Vagina (tissue), 2 donors: ENCODE results near the gene SPOCK1. TPM values are rescaled to one million over a fixed set of nuclear protein-coding genes. Genes with fewer than 3 reads are reported as not detected.

Source experiments
- DNase-seq, 2 donors: peaks; one replicate each; pipeline ENCODE4 v3.0.0-alpha.2; 2017; ENCODE audit errors: extremely low spot score in 2 of 2
- H3K27ac ChIP-seq: fragments of 200-600 bp; sonication (generic); one replicate; pipeline ENCODE4 v1.5.1; 2019
- H3K27me3 ChIP-seq: fragments of 200-600 bp; sonication (generic); one replicate; pipeline ENCODE4 v1.5.1; 2019
- H3K36me3 ChIP-seq, 2 donors: fragments of 200-600 bp; sonication (generic); one replicate each; pipeline ENCODE4 v1.5.1; 2017 to 2019
- H3K4me1 ChIP-seq: fragments of 200-600 bp; sonication (generic); one replicate; pipeline ENCODE4 v1.5.1; 2019
- H3K4me3 ChIP-seq, 2 donors: fragments of 200-600 bp; sonication (generic); 1 replicate in 1 of 2; 2 replicates in 1 of 2; pipeline ENCODE4 v1.5.1; 2016 to 2019
- H3K9me3 ChIP-seq: fragments of 200-600 bp; sonication (generic); one replicate; pipeline ENCODE4 v1.5.1; 2019
- POLR2A ChIP-seq, 2 donors: fragments of 450-650 bp; IDR thresholded peaks; one replicate each; pipeline ENCODE4 v1.6.1; 2017; ENCODE audit warnings: antibody characterized with exemption in 2 of 2, mild to moderate bottlenecking in 2 of 2, moderate library complexity in 2 of 2
- POLR2AphosphoS5 ChIP-seq, 2 donors: sonication (generic); formaldehyde crosslinking; IDR thresholded peaks; one replicate each; pipeline ENCODE4 v1.9.0; 2017; ENCODE audit warnings: antibody characterized with exemption in 2 of 2, mild to moderate bottlenecking in 2 of 2, low read depth in 1 of 2; ENCODE audit not compliant: insufficient read depth in 1 of 2
- intact Hi-C: fragments of 100-400 bp; cut with DNase I; formaldehyde crosslinking; loops from one replicate; pipeline ENCODE4 v1.15.1; 2023
- total RNA-seq: library from RNA; depleted of rRNA; stranded (reverse); fragments of >200 nt; gene quantifications from one replicate; pipeline ENCODE4 v1.2.3, GENCODE V29; 2016
- TF ChIP-seq, protein P1 (sequence below), 3 experiments: fragments of 450-650 bp in 2 of 3; fragments of 200-600 bp in 1 of 3; sonication (generic) in 1 of 3; IDR thresholded peaks; one replicate each; pipeline ENCODE4 v1.5.1; 2017 to 2019; ENCODE audit warnings: antibody characterized with exemption in 3 of 3, mild to moderate bottlenecking in 2 of 3, moderate library complexity in 2 of 3

The SPOCK1 gene
- total RNA-seq, 1 donor from 2014 or later, result 70.7 TPM

DNA sequence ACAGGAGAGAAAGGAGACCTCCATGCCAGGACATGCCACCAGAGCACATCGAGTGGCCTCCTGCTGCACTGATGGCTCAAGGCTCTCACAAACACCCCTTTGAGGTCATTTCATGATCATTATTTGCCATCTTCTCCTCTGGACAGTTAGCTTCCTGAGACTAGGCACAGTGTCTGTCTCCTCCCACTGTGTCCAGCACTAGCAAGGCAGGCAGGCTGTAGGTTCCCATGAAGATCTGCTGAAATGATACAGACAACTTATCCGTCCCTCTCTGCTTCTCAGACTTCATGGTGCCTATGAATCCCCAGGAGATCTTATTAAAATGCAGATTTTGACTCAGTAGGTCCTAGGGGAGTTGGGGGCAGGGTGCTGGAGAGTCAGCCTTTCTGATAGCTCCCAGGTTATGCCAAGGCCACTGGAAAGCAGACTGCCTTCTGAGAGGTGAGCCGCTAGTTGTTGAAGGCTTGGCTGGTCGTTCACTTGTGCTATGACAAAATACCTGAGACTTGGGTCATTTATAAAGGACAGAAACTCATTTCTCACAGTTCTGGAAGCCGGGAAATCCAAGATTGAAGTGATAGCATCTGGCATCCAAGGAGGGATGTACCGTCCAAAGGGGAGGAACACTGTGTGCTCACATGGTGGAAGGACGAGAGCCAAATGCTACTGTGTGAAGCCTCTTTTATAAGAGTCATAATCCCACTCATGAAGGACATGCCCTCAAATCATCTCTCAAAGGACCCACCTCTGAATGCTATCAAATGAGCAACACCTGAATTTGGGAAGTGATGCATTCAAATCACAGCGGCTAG lies 183.4 kb downstream of the SPOCK1 start:
- no peak for DNase-seq

DNA sequence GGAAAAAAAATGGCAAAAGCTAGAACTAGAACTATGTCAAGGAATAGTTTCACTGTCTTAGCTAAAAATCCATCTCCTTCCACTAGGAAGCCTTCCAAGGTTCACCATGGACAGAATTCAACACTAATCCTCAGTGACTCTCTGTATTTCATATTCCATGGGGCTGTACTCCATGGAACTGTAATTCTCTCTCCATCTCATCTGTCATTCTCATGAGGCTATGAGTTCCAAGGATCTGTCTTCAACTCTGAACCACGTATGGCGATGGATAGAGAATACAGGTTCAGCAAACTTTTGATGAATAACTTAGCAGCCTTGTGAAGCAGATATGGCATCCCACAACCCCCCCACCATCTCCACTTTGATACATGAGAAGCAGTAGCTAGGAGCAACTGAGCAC lies 184.0 kb downstream of the SPOCK1 start:
- H3K27ac ChIP-seq, result no peak overlapping the region
- intact Hi-C loops, result no loop called here

More for the DNA sequence above, 183.4 kb downstream of the SPOCK1 start:
- Histone ChIP-seq H3K4me3 (no peak overlapping the region), H3K27me3 (no peaks in the 10 kb centered on the region), H3K9me3 (no peaks in the 10 kb centered on the region), H3K27ac (no peak overlapping the region), H3K36me3 (no peaks in the 10 kb centered on the region), H3K4me1 (peaks cover under 1% of the 10 kb centered on the region)
- intact Hi-C loops, result no loop called here
- TF ChIP-seq, protein P1, sequence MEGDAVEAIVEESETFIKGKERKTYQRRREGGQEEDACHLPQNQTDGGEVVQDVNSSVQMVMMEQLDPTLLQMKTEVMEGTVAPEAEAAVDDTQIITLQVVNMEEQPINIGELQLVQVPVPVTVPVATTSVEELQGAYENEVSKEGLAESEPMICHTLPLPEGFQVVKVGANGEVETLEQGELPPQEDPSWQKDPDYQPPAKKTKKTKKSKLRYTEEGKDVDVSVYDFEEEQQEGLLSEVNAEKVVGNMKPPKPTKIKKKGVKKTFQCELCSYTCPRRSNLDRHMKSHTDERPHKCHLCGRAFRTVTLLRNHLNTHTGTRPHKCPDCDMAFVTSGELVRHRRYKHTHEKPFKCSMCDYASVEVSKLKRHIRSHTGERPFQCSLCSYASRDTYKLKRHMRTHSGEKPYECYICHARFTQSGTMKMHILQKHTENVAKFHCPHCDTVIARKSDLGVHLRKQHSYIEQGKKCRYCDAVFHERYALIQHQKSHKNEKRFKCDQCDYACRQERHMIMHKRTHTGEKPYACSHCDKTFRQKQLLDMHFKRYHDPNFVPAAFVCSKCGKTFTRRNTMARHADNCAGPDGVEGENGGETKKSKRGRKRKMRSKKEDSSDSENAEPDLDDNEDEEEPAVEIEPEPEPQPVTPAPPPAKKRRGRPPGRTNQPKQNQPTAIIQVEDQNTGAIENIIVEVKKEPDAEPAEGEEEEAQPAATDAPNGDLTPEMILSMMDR (IDR thresholded peaks at IDR 0.05), result no peak
- no peak for TF ChIP-seq POLR2AphosphoS5 (IDR thresholded peaks at IDR 0.05; ENCODE audit: insufficient read depth in 1 of 2, low read depth in 1 of 2)
- no peak for TF ChIP-seq POLR2A (IDR thresholded peaks at IDR 0.05)

DNA sequence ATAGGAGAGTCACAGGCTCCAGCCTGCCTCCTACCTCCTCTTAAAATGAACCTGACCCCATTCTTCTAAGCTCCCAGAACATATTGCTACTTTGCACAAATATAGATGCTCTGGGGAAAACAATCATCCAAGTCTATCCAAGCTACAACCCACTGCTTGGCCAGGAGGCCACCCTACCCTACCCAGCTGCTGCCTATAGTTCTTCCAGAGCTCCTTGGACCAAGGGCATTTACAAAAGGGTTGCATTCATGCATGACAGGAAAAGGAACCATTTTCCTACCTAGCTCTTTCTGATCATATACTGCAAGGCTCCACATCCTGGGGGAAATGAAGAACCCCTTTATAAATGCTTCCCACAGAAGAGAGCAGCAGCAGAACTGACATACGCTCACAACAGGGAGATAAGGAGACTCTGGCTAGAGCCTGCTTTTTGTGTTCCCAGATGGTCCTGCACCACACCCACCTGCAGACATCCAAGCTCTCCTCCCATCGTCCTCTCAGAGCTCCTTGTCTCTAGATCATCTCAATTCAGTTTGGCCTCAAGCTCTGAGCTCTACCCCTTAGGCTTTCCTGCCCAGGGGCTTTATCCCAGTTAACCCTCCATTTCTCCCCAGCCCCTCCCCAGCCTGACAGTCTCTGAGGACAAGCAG lies 185.5 kb downstream of the SPOCK1 start:
- intact Hi-C loops, result no loop called here
- DNase-seq, result peak in 1 of 2 donors; percentile 72

More for the DNA sequence above, 184.0 kb downstream of the SPOCK1 start:
- no peaks in the 10 kb centered on the region for H3K36me3 ChIP-seq
- no peaks in the 10 kb centered on the region for H3K9me3 ChIP-seq
- peaks cover 7% of the 10 kb centered on the region for H3K4me1 ChIP-seq
- H3K4me3 ChIP-seq, result no peak overlapping the region
- TF ChIP-seq, protein P1 (IDR thresholded peaks at IDR 0.05), result no peak
- TF ChIP-seq POLR2A (IDR thresholded peaks at IDR 0.05) (no peak), POLR2AphosphoS5 (IDR thresholded peaks at IDR 0.05; ENCODE audit: insufficient read depth in 1 of 2, low read depth in 1 of 2) (no peak)
- DNase-seq, result no peak
- H3K27me3 ChIP-seq, result no peaks in the 10 kb centered on the region

DNA sequence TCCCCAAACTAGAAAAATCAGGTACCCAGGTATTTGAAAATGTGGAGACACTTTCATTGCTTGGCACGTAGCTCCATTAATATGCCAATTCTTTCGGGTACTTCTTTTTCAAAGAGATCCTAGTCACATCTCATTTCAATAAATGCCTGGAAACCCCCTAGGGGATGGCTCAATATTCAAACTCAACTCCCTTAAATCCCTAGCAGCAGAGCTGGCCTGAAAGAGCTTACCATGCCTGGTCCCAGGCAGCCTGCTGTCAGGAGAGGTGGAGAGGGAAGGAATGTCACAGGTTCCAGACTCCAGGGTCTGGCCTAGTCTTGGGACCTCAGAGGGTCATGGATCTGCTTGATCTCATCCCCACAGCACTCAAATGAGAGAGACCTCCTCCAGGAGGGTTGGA lies 187.1 kb downstream of the SPOCK1 start:
- intact Hi-C loops, result no loop called here
- TF ChIP-seq POLR2A (IDR thresholded peaks at IDR 0.05) (no peak), POLR2AphosphoS5 (IDR thresholded peaks at IDR 0.05; ENCODE audit: insufficient read depth in 1 of 2, low read depth in 1 of 2) (no peak)
- TF ChIP-seq, protein P1 (IDR thresholded peaks at IDR 0.05), result no peak
- Histone ChIP-seq H3K9me3 (no peaks in the 10 kb centered on the region), H3K4me1 (peaks cover 9% of the 10 kb centered on the region), H3K4me3 (no peak overlapping the region), H3K27me3 (no peaks in the 10 kb centered on the region), H3K36me3 (no peaks in the 10 kb centered on the region), H3K27ac (no peak overlapping the region)
- peak in 1 of 2 donors; percentile 49 for DNase-seq

More for the DNA sequence above, 185.5 kb downstream of the SPOCK1 start:
- H3K36me3 ChIP-seq, result no peaks in the 10 kb centered on the region
- no peaks in the 10 kb centered on the region for H3K9me3 ChIP-seq
- H3K27ac ChIP-seq, result no peak overlapping the region
- H3K4me1 ChIP-seq, result peaks cover 9% of the 10 kb centered on the region
- H3K4me3 ChIP-seq, result no peak overlapping the region
- no peaks in the 10 kb centered on the region for H3K27me3 ChIP-seq
- TF ChIP-seq POLR2AphosphoS5 (IDR thresholded peaks at IDR 0.05; ENCODE audit: insufficient read depth in 1 of 2, low read depth in 1 of 2) (no peak), POLR2A (IDR thresholded peaks at IDR 0.05) (no peak)
- TF ChIP-seq, protein P1 (IDR thresholded peaks at IDR 0.05), result no peak
